AG04449 (cell line): ENCODE data around the gene TBXA2R.
A peak's percentile ranks its signal among the peaks of the same experiment; 100 is the strongest.

Experiments used
- CTCF ChIA-PET: fragments of 350-600 bp; formaldehyde crosslinking; extraction: SDS; loops from one replicate; lab custom pipeline; 2021; ENCODE audit warnings: antibody characterized with exemption; lab: Yijun Ruan, JAX
- POLR2A ChIA-PET: fragments of 400-600, 350-600 bp; formaldehyde crosslinking; extraction: SDS; loops from one replicate; lab custom pipeline; 2020; ENCODE audit warnings: antibody characterized with exemption, inconsistent platforms; lab: Yijun Ruan, JAX
- DNase-seq: peaks from one replicate; pipeline ENCODE4 v3.0.0-alpha.2; 2010; ENCODE audit warnings: low read depth, low spot score
- H3K4me3 ChIP-seq: 2 replicates; pipeline ENCODE4 v1.5.1; 2011; ENCODE audit warnings: low read depth, mild to moderate bottlenecking, control low read depth, low read length
- TF ChIP-seq, protein P1 (sequence below): IDR thresholded peaks from one replicate; pipeline ENCODE4 v1.5.1; 2011; ENCODE audit warnings: mild to moderate bottlenecking, moderate library complexity, low read length, control low read depth, inconsistent platforms; ENCODE audit not compliant: insufficient read depth; ENCODE audit errors: missing control alignments

TBXA2R gene

DNA sequence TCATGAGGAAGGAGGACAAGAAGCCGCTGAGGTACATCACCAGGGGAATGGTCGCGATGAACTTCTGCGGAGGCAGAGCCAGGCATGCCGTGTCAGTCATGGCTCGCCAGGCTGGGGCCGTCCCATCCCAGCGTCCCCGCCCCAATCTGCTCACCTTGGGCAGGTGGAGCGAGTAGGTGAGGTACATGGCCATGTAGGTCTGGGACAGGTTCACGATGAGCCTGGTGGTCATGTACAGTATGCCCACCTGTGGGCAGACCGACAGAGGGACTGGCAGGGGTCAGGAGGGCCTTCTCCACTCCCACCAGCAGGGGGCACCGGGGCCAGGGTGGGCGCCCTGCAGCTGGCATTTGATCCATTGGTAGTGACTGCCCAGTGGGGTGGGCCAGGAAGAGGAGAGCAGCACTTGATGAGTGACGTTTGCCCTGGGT, 59.4 kb downstream of the TBXA2R start:
- CTCF ChIA-PET, result interaction anchor here (1.0 to 3.8 kb wide), 8 partner anchors 9 to 160 kb away, joined by 3 to 66 read pairs (median 6); partner anchors contain the start of gene MFSD12
- no peak overlapping the region for H3K4me3 ChIP-seq
- POLR2A ChIA-PET, result no interaction called here
- TF ChIP-seq, protein P1, sequence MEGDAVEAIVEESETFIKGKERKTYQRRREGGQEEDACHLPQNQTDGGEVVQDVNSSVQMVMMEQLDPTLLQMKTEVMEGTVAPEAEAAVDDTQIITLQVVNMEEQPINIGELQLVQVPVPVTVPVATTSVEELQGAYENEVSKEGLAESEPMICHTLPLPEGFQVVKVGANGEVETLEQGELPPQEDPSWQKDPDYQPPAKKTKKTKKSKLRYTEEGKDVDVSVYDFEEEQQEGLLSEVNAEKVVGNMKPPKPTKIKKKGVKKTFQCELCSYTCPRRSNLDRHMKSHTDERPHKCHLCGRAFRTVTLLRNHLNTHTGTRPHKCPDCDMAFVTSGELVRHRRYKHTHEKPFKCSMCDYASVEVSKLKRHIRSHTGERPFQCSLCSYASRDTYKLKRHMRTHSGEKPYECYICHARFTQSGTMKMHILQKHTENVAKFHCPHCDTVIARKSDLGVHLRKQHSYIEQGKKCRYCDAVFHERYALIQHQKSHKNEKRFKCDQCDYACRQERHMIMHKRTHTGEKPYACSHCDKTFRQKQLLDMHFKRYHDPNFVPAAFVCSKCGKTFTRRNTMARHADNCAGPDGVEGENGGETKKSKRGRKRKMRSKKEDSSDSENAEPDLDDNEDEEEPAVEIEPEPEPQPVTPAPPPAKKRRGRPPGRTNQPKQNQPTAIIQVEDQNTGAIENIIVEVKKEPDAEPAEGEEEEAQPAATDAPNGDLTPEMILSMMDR, result peak; percentile 58
- DNase-seq, result no peak

DNA sequence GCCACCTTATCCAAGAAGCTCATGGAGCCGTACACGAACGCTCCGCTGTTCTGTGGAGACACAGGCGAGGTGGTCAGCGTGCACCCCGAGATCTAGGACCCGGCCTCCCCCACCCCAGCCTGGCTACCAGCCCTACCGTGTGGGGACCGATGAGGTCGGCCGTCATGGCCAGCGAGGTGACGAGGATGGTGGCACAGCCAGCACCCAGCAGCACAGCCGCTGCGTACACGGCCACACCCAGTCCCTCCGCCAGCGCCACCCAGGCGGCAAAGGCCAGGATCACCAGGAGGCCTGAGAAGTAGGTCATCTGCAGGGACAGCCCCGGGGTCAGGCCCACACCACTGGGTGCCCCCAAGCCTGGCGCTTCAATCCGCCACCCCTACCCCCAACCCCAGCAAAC, 60.6 kb downstream of the TBXA2R start:
- POLR2A ChIA-PET, result no interaction called here
- CTCF ChIA-PET, result interaction anchor here (0.8 to 3.8 kb wide), 15 partner anchors 9 to 658 kb away, joined by 3 to 66 read pairs (median 4); partner anchors contain the start of genes GIPC3 and MFSD12

DNA sequence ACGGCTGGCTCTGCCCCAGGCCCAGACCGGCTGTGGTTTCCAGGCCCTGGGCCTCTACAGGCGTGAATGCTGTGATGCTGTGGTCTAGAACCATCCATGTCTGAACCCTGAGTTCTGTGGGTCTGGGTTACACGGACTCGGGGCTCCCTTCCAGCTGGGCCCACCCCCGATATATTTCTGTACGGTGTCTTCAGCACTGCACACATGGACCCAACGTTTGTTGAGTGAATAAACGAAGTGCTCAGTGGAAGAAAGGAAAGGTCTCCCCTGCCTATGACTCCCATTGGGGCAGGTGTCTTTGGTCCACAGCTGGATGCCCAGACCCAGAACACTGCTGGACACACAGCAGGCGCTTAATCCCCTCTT, 61.0 kb downstream of the TBXA2R start:
- TF ChIP-seq, protein P1, result no peak
- CTCF ChIA-PET, result interaction anchor here (1.1 to 3.8 kb wide), 20 partner anchors 9 to 659 kb away, joined by 3 to 66 read pairs (median 5); partner anchors contain the start of gene MFSD12
- POLR2A ChIA-PET, result no interaction called here
- no peak for DNase-seq
- H3K4me3 ChIP-seq, result no peak overlapping the region

More for the DNA sequence above, 60.6 kb downstream of the TBXA2R start:
- TF ChIP-seq, protein P1, result no peak
- DNase-seq, result no peak
- no peak overlapping the region for H3K4me3 ChIP-seq

DNA sequence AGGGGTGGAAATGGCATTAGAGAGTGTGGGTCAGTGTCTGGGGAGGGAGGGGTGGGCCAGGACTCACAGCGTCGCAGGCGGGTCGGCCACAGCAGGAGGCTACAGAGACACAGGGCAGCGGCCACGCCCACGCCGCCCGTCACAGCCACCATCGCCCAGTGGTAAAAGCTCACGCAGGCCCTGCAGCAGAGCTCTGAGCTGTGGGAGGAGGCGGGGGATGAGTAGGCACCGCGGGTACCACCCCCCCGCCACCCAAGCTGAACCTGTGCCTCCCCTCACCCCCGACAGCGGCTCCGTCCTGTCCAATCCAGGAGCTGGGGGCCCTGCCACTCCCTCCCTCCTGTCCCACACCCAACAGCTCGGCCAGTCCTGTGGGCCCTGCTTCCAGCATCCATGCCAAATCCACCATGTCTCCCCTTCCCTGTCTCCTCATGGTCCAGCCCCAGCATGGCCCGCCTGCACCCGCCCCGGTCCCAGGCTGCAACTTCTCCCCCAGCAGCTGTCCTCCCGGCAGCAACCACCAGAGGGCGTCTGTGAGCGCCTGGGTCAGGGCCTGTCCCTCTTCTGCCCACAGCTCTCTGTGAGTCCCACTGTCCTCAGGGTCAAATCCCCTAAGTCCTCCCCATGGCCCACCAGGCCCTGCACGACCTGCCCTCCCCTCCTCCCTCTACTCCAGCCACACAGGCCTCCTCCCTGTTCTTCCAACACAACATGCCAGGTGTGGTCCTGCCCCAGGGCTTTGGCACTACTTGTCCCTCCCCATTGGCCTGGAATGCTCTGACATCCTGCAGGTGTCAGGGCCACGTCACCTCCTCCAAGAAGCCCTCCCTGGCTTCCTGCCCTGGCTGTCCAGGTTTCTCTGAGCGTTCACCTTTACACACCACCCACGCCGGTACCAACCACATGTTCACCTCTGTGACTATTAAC, 61.7 kb downstream of the TBXA2R start:
- CTCF ChIA-PET, result interaction anchor here (0.7 to 3.8 kb wide), 27 partner anchors 8 to 659 kb away, joined by 3 to 66 read pairs (median 4); partner anchors contain the start of gene MFSD12
- TF ChIP-seq, protein P1, result peak; percentile 97
- POLR2A ChIA-PET, result interaction anchor here (0.8 kb wide), 1 partner anchor 11 kb away, joined by 3 read pairs; no protein-coding TSS in a partner anchor
- no peak for DNase-seq
- H3K4me3 ChIP-seq, result no peak overlapping the region
